H9 (cell line): Measurements from ENCODE around the gene C2orf80. TPM values are rescaled to one million over a fixed set of nuclear protein-coding genes. Genes with fewer than 3 reads are reported as not detected.

ENCODE experiments used
- DNase-seq: peaks from one replicate; pipeline ENCODE4 v3.0.0-alpha.2; 2017
- H2AFZ ChIP-seq: one replicate; pipeline ENCODE4 v1.6.1; 2013; ENCODE audit warnings: mild to moderate bottlenecking, low read length, control low read depth, moderate library complexity
- H2AK5ac ChIP-seq: 2 replicates; pipeline ENCODE4 v1.6.1; 2013; ENCODE audit warnings: low read length, control low read depth, mixed read lengths; ENCODE audit not compliant: insufficient read length
- H2BK120ac ChIP-seq: one replicate; pipeline ENCODE4 v1.6.1; 2013; ENCODE audit warnings: low read depth, mild to moderate bottlenecking, low read length, control low read depth, inconsistent platforms; ENCODE audit not compliant: poor library complexity, severe bottlenecking
- H2BK12ac ChIP-seq: 2 replicates; pipeline ENCODE4 v1.6.1; 2013; ENCODE audit warnings: low read length, control low read depth, mixed read lengths, low read depth; ENCODE audit not compliant: insufficient read length
- H2BK15ac ChIP-seq: 2 replicates; pipeline ENCODE4 v1.6.1; 2013; ENCODE audit warnings: low read depth, low read length, control low read depth
- H2BK20ac ChIP-seq: one replicate; pipeline ENCODE4 v1.6.1; 2013; ENCODE audit warnings: low read depth, mild to moderate bottlenecking, low read length, control low read depth, inconsistent platforms; ENCODE audit not compliant: poor library complexity, severe bottlenecking
- H2BK5ac ChIP-seq: 2 replicates; pipeline ENCODE4 v1.6.1; 2013; ENCODE audit warnings: low read length, control low read depth, mixed read lengths; ENCODE audit not compliant: insufficient read length
- H3K14ac ChIP-seq: 2 replicates; pipeline ENCODE4 v1.6.1; 2013; ENCODE audit warnings: low read length, control low read depth; ENCODE audit not compliant: insufficient read depth
- H3K18ac ChIP-seq: 2 replicates; pipeline ENCODE4 v1.6.1; 2013; ENCODE audit warnings: low read depth, mild to moderate bottlenecking, mixed read lengths, low read length, control low read depth; ENCODE audit not compliant: insufficient read length
- H3K23ac ChIP-seq: 2 replicates; pipeline ENCODE4 v1.6.1; 2013; ENCODE audit warnings: low read length, control low read depth, mixed read lengths, low read depth; ENCODE audit not compliant: insufficient read length
- H3K23me2 ChIP-seq: 2 replicates; pipeline ENCODE4 v1.6.1; 2013; ENCODE audit warnings: low read depth, mild to moderate bottlenecking, mixed read lengths, low read length, control low read depth; ENCODE audit not compliant: insufficient read length, poor library complexity, severe bottlenecking
- H3K27ac ChIP-seq: 2 replicates; pipeline ENCODE4 v1.5.1; 2013; ENCODE audit warnings: low read length, control low read depth, mixed read lengths, low read depth; ENCODE audit not compliant: insufficient read length
- H3K27me3 ChIP-seq: 2 replicates; pipeline ENCODE4 v1.6.1; 2013; ENCODE audit warnings: low read length, control low read depth, inconsistent platforms; ENCODE audit not compliant: insufficient read depth
- H3K4ac ChIP-seq: 2 replicates; pipeline ENCODE4 v1.6.1; 2013; ENCODE audit warnings: low read depth, mild to moderate bottlenecking, control low read depth, inconsistent platforms, low read length, moderate library complexity
- H3K4me1 ChIP-seq: 2 replicates; pipeline ENCODE4 v1.6.1; 2013; ENCODE audit warnings: low read length, control low read depth, inconsistent platforms; ENCODE audit not compliant: insufficient read depth
- H3K4me2 ChIP-seq: 2 replicates; pipeline ENCODE4 v1.6.1; 2013; ENCODE audit warnings: low read length, control low read depth, mixed read lengths; ENCODE audit not compliant: insufficient read length, insufficient read depth
- H3K56ac ChIP-seq: 2 replicates; pipeline ENCODE4 v1.6.1; 2013; ENCODE audit warnings: low read depth, mild to moderate bottlenecking, mixed read lengths, low read length, control low read depth; ENCODE audit not compliant: insufficient read length
- H3K79me1 ChIP-seq: 2 replicates; pipeline ENCODE4 v1.6.1; 2013; ENCODE audit warnings: low read depth, mild to moderate bottlenecking, moderate library complexity, low read length, control low read depth, inconsistent platforms; ENCODE audit not compliant: insufficient read depth, poor library complexity, severe bottlenecking
- H3K79me2 ChIP-seq: 2 replicates; pipeline ENCODE4 v1.6.1; 2013; ENCODE audit warnings: low read length, control low read depth, inconsistent platforms; ENCODE audit not compliant: insufficient read depth
- H3K9ac ChIP-seq: 2 replicates; pipeline ENCODE4 v1.6.1; 2013; ENCODE audit warnings: low read length, control low read depth, mixed read lengths; ENCODE audit not compliant: insufficient read length; ENCODE audit errors: extremely low read depth
- H3K9me3 ChIP-seq: one replicate; pipeline ENCODE4 v1.6.1; 2013; ENCODE audit warnings: low read depth, low read length, inconsistent platforms; ENCODE audit not compliant: control insufficient read depth
- H3T11ph ChIP-seq: one replicate; pipeline ENCODE4 v1.6.1; 2013; ENCODE audit warnings: mild to moderate bottlenecking, low read length, control low read depth, inconsistent platforms
- H4K20me1 ChIP-seq: one replicate; pipeline ENCODE4 v1.6.1; 2013; ENCODE audit not compliant: control insufficient read depth, insufficient read length, insufficient read depth
- H4K5ac ChIP-seq: 2 replicates; pipeline ENCODE4 v1.6.1; 2013; ENCODE audit warnings: low read depth, mild to moderate bottlenecking, mixed read lengths, low read length, control low read depth; ENCODE audit not compliant: insufficient read length
- H4K8ac ChIP-seq: replicated peaks from 2 replicates; pipeline ENCODE4 v1.6.1; 2013; ENCODE audit warnings: low read length, control low read depth, mixed read lengths, low read depth; ENCODE audit not compliant: insufficient read length
- H4K91ac ChIP-seq: 2 replicates; pipeline ENCODE4 v1.6.1; 2013; ENCODE audit warnings: low read depth, mild to moderate bottlenecking, moderate library complexity, mixed read lengths, low read length, control low read depth; ENCODE audit not compliant: insufficient read length
- H3K27ac Mint-ChIP-seq, 3 experiments: 2 replicates in 2 of 3; 3 replicates in 1 of 3; pipeline ENCODE4 v1.8.0; 2020 to 2021; ENCODE audit warnings: mixed read lengths in 3 of 3, mild to moderate bottlenecking in 1 of 3, moderate library complexity in 1 of 3
- H3K27me3 Mint-ChIP-seq: 2 replicates; pipeline ENCODE4 v1.8.0; 2021; ENCODE audit warnings: low read depth, mild to moderate bottlenecking, moderate library complexity, mixed read lengths
- H3K36me3 Mint-ChIP-seq, 3 experiments: 2 replicates in 2 of 3; 3 replicates in 1 of 3; pipeline ENCODE4 v1.8.0; 2020 to 2021; ENCODE audit warnings: low read depth in 3 of 3, mixed read lengths in 3 of 3; ENCODE audit not compliant: insufficient read depth in 1 of 3
- H3K4me1 Mint-ChIP-seq, 2 experiments: 2 replicates each; pipeline ENCODE4 v1.8.0; 2020; ENCODE audit warnings: mixed read lengths in 2 of 2
- H3K4me3 Mint-ChIP-seq, 2 experiments: 2 replicates in 1 of 2; 3 replicates in 1 of 2; pipeline ENCODE4 v1.8.0; 2020 to 2021; ENCODE audit warnings: mild to moderate bottlenecking in 2 of 2, mixed read lengths in 2 of 2, moderate library complexity in 1 of 2
- H3K9me3 Mint-ChIP-seq, 2 experiments: 2 replicates in 1 of 2; 3 replicates in 1 of 2; pipeline ENCODE4 v1.8.0; 2020; ENCODE audit warnings: mild to moderate bottlenecking in 2 of 2, mixed read lengths in 2 of 2, moderate library complexity in 1 of 2
- WGBS: extraction: QIAGEN DNeasy Blood & Tissue Kit; methylation state at CpG from one replicate; pipeline ENCODE4 v1.1.7; 2013; ENCODE audit warnings: missing lambda C conversion rate, low lambda C conversion rate, mixed read lengths; ENCODE audit not compliant: insufficient read length; ENCODE audit errors: extremely low coverage; 5-methylcytosine and 5-hydroxymethylcytosine counted together
- total RNA-seq: library from RNA; stranded (reverse); gene quantifications from 2 replicates; pipeline ENCODE4 v1.2.1, GENCODE V29; 2021
- TF ChIP-seq, protein P1 (sequence below): fragments of 200-600 bp; sonication (generic); conservative IDR thresholded peaks from 3 replicates; pipeline ENCODE4 v1.8.0; 2021; ENCODE audit warnings: antibody characterized with exemption, mild to moderate bottlenecking

C2orf80 gene
- total RNA-seq, 1 experiment from 2014 or later: not detected

DNA sequence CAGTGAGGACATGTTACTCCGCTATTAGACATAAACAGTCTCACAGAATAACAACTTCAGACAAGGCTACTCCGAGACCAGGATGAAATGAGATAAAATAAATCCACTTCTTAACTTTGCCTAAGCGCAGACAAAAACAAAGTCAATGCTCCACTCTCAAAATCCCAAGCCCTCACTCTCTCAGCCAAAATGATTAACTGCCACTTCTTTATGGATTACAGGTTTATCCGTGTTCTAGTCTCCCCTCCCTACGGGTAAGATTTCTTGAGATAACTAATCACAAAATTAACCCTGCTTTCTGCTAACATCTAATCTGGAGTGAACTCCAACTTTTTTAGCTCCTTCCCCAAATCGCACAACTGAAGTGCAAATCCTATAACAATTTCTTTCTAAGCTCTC is 59.1 kb downstream of the C2orf80 start:
- no peak overlapping the region for H3K18ac ChIP-seq
- no peak overlapping the region for H3K27ac ChIP-seq
- WGBS: no CpG with 5 or more reads among the region's 6 CpGs
- no peaks in the 10 kb centered on the region for H3K27me3 ChIP-seq
- TF ChIP-seq, protein P1, sequence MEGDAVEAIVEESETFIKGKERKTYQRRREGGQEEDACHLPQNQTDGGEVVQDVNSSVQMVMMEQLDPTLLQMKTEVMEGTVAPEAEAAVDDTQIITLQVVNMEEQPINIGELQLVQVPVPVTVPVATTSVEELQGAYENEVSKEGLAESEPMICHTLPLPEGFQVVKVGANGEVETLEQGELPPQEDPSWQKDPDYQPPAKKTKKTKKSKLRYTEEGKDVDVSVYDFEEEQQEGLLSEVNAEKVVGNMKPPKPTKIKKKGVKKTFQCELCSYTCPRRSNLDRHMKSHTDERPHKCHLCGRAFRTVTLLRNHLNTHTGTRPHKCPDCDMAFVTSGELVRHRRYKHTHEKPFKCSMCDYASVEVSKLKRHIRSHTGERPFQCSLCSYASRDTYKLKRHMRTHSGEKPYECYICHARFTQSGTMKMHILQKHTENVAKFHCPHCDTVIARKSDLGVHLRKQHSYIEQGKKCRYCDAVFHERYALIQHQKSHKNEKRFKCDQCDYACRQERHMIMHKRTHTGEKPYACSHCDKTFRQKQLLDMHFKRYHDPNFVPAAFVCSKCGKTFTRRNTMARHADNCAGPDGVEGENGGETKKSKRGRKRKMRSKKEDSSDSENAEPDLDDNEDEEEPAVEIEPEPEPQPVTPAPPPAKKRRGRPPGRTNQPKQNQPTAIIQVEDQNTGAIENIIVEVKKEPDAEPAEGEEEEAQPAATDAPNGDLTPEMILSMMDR: no peak
- H3K23ac ChIP-seq: no peak overlapping the region
- H2AK5ac ChIP-seq: no peak overlapping the region
- no peak overlapping the region for H3K56ac ChIP-seq
- H3K4me1 ChIP-seq: no peaks in the 10 kb centered on the region
- H2BK12ac ChIP-seq: no peak overlapping the region
- H2BK15ac ChIP-seq: no peak overlapping the region
- H3K9me3 ChIP-seq: no peaks in the 10 kb centered on the region
- Mint-ChIP-seq H3K4me3 (no peak overlapping the region; a peak in 1 of 5 replicates), H3K9me3 (peaks cover 2 to 3% of the 10 kb centered on the region in 2 experiments; a peak in 2 of 5 replicates), H3K4me1 (no peaks in the 10 kb centered on the region), H3K27ac (no peak overlapping the region), H3K36me3 (no peaks in the 10 kb centered on the region; a peak in 1 of 7 replicates), H3K27me3 (no peaks in the 10 kb centered on the region)
- no peaks in the 10 kb centered on the region for H3K79me2 ChIP-seq
- H3K9ac ChIP-seq: no peak overlapping the region
- H4K5ac ChIP-seq: no peak overlapping the region
- no peak overlapping the region for H2BK5ac ChIP-seq
- no peak overlapping the region for H2AFZ ChIP-seq
- H4K91ac ChIP-seq: no peak overlapping the region
- no peak overlapping the region for H3K4ac ChIP-seq
- H2BK20ac ChIP-seq: no peak overlapping the region
- H4K8ac ChIP-seq: no peak overlapping the region
- H2BK120ac ChIP-seq: no peak overlapping the region
- no peak for DNase-seq
- no peaks in the 10 kb centered on the region for H3K79me1 ChIP-seq
- H4K20me1 ChIP-seq: no peaks in the 10 kb centered on the region
- H3K14ac ChIP-seq: no peak overlapping the region
- H3K4me2 ChIP-seq: no peak overlapping the region
- H3K23me2 ChIP-seq: no peaks in the 10 kb centered on the region
- no peak overlapping the region for H3T11ph ChIP-seq
